NCI-H146 treated with DMSO at 0.1 percent for 48 hours (cell line): Measurements from ENCODE around the gene CHCHD1.
"Not testable (repeated sequence)": the region's sequence is repeated elsewhere in the genome, so short reads cannot be mapped to it uniquely, and the experiment has no call there.

Experiments used
- DNase-seq: peaks from one replicate; lab custom pipeline; 2025; ENCODE audit not compliant: unreplicated experiment; lab: John Stamatoyannopoulos, UW

The CHCHD1 gene

DNA sequence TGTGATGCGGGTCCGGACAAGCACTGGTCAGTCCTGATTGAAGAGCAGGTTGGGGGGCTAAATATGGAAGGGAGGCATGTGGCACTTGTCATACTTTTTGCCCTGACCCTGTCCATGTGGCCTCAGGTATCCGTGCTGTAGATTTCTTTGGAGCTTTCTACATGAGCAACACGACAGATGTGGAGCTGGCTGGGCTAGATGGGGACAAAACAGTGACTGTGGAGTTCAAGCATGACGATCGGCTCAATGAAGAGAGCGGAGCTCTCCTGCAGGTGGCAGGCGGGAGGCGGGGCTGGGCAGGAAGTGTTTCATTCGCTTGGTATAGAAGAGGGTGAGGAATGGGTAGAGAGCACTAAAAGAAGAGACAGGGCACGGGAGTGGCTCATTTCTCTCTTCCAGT, 13.0 kb upstream of the CHCHD1 start:
- DNase-seq: no peak

DNA sequence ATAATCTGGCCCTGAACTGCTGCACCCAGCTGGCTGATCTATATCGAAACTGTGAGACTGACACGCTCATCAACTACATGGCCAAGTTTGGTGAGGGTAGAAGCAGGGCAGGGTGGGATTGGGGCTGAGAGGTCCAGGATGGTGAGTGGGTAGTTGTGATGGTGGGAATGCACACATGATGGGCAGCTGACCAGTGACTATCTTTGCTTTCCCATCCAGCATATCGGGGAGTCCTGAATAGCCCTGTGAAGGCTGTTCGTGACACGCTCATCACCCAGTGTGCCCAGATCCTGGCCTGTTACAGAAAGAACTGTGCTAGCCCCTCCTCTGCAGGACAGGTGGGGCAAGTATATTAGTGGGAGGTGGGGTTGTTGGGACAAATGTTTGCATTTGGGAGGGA, 12.5 kb upstream of the CHCHD1 start:
- no peak for DNase-seq

DNA sequence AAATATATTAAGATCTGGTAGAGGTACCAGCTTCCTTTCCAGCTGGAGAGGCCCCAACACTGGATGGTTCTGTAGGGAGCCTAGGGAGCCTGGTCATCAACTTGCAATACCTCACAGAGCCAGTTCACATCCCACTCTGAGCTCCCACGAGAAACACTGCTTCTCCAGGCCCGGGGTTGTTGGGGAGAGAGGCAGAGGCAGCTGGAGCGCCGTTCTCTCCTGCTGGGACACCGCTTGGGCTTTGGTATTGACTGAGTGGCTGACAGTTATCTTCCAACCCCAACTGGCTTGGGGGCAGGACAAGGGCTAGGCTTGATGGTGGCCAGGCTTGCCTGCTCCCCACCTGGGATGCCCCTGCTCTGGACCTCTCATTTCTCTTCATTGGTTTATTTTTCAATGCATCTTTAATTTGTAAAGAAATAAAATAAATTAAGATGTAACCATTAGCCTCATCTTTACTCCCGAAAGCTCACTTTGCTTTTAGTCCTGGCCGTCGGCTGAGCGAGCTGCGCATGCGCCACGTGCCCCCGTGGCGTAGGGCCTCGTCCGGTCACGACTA, 10.0 kb upstream of the CHCHD1 start:
- DNase-seq: peak; percentile 34

DNA sequence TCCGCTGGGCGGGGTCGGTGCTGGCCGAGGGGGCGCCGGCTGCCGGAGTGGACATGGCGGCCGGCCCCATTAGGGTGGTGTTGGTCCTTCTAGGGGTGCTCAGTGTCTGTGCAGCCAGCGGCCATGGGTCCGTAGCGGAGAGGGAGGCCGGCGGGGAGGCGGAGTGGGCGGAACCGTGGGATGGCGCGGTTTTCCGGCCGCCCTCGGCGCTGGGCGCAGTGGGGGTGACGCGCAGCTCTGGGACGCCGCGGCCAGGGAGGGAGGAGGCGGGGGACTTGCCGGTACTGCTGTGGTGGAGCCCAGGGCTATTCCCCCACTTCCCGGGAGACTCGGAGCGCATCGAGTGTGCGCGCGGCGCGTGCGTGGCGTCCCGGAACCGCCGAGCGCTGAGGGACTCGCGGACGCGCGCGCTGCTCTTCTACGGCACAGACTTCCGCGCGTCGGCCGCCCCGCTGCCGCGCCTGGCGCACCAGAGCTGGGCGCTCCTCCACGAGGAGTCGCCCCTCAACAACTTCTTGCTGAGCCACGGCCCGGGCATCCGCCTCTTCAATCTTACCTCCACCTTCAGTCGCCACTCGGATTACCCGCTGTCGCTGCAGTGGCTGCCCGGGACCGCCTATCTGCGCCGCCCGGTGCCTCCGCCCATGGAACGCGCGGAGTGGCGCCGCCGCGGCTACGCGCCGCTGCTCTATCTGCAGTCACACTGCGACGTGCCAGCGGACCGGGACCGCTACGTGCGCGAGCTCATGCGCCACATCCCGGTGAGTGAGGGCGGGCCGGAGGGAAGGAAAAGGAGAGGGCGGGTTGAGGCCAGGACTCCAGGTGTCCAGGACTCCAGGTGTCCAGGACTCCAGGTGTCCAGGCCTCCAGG, 9.3 kb upstream of the CHCHD1 start:
- DNase-seq: peak; percentile 69

DNA sequence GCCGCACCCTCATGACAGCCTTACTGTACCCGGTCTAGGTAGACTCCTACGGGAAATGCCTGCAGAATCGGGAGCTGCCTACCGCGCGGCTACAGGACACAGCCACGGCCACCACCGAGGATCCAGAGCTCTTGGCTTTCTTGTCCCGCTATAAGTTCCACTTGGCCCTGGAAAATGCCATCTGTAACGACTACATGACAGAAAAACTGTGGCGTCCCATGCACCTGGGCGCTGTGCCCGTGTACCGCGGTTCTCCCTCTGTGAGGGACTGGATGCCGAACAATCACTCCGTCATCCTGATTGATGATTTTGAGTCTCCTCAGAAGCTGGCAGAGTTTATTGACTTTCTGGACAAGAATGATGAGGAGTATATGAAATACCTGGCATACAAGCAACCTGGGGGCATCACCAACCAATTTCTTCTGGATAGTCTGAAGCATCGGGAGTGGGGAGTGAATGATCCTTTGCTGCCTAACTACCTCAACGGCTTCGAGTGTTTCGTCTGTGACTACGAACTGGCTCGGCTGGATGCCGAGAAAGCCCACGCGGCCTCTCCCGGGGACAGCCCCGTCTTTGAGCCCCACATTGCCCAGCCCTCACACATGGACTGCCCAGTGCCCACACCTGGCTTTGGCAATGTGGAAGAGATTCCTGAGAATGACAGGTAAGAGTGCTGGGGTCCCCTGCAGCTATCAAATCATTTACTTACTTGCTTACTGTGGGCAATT, 8.5 kb upstream of the CHCHD1 start:
- no peak for DNase-seq

DNA sequence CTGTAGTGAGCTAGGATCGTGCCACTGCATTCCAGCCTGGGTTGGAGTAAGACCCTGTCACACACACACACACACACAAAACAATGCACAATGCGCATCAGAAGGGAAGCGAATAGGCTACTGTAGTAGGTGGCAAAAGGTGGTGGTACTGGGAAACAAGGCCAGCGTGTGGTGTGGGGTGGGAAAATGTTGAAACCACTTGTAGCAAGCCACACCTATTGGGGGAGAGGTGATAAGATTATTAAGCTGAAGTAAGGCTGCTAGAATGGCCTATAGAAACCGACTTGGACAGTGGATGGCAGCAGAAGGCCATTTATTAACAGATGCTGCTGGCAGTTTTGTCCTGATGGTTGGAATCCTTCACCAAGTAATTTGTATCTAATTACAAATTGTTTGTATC, 7.2 kb upstream of the CHCHD1 start:
- DNase-seq: no peak

DNA sequence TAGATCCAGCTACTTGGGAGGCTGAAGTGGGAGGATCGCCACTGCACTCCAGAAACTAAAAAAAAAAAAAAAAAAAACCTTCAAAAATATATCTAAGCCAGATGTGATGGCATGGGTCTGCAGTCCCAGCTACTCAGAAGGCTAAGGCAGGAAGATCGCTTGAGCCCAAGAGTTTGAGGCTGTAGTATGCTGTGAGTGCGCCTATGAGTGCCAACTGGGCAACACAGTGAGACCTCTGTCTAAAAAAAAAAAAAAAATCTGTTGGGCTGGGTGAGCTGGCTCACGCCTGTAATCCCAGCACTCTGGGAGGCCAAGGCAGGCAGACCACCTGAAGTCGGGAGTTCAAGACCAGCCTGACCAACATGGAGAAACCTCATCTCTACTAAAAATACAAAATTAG, 2.8 kb upstream of the CHCHD1 start:
- no peak for DNase-seq

DNA sequence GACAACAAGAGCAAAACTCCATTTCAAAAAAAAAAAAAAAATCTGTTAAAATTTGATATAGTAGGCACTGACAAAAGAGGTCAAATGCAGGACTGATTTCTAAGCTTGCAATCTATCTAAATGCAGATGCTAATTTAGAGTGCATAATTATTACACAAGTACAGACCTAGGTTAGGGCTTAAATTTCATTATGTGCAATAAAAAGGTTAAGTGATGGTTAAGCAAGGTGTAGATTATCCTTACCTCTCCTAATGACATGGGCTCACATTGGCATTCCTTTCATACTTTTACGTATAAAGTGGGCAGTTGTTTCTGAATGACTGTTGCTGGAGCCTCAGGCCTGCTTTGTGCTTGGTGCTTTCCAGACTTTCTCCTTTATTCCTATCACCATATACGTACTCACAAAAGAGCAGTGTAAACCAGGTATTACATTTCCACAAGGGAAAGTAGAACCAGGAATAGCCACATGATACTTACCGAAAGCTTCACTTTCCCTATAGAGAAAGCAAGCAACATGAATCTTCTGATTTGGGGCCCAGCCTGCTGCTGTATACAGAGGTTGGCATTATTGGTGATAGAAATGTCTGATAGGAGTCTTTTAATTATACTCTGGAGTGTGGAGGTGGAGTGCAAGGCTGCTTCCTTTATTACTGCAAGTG, 2.2 kb upstream of the CHCHD1 start:
- no peak for DNase-seq

DNA sequence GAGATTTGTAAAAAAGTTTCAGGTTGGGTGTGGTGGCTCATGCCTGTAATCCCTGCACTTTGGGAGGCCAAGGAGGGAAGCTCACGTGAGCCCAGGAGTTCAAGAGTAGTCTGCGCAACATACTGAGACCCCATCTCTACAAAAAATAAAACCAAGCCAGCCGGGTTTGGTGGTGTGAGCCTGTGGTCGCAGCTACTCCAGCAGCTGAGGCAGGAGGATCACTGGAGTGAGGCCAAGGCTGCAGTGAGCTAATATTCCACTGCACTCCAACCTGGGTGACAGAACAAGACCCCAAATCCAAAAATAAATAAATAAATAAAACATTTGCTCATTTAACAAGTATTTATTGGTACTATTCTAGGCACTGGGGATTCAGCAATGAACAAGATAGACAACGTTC, 1.5 kb upstream of the CHCHD1 start:
- DNase-seq: no peak

DNA sequence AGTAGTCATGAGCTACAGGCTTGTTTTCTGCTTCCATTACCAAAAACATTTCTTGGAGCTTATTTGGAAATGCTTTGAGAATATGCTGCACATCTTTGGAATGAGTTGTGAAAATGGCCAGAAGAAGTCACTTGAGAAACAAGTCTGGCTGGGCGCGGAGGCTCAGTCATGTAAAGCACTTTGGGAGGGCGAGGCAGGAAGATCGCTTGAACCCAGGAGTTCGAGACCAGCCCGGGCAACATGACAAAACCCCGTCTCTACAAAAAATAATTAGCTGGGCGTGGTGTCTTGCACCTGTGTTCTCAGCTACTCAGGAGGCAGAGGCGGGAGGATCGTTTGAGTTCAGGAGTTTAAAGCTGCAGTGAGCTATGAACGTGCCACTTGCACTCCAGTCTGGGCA, 882 bp upstream of the CHCHD1 start:
- no peak for DNase-seq

DNA sequence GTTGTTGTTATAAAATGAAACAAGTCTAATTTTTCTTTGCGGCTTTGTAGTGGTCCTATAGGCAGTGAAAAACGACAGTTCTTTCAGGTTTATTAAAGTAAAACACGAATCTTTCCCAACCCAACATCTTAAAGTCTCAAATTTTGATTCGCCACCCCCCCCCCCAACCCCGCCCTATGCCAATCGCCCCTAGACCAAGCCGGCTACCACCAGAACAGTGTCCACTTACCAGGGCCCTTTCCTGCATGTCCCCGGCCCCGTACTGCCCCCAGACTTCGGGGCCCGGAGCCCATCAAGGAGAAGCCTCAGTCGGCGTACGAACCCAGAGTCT, 335 bp upstream of the CHCHD1 start:
- DNase-seq: no peak

DNA sequence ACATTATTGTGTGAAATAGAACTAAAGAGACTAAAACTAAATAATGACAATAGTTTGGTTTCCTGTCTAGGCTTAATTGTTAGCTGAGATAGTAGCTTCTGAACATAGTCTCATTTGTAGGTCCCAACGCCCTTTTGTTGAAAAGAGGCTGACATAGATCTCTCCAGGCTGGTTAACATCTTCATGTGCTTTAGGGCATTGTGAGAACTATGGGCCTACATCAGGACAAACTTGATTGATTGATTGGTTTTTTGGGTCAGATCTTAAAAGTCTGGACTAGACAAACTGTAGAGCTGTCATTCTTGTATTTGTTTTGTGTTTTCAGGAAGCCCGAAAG, 869 bp downstream of the CHCHD1 start:
- no peak for DNase-seq

DNA sequence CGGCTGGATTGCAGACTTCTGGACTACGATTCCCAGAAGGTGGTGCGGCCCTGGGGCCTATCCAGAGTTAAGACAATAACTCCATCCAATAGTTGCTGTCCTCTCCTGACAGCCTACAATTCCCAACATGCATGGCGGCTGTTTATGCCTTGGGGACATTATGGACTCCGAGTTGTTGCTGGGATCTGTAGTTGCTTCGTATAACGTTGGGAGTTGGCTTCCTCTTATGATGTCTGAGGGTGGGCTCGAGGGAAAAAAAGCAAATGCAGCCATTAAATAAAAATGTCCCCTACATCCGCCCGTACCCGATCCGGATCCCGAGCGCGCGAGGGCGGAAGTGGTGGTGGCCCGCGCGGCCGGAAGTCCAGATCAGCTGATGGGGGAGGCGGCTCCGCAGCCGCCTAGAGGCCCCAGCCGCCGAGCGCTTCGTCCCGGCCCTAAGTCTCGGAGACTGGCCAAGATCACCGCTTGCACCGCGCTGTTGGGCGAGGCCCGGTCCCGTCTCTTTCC, 3.4 kb downstream of the CHCHD1 start, which contains the start of gene ZSWIM8:
Gene ZSWIM8 (plus strand): TSS at position 396 of the 510 bp plus-strand sequence. CDS start 273 bp downstream, outside the sequence.
- peak; percentile 81 for DNase-seq

DNA sequence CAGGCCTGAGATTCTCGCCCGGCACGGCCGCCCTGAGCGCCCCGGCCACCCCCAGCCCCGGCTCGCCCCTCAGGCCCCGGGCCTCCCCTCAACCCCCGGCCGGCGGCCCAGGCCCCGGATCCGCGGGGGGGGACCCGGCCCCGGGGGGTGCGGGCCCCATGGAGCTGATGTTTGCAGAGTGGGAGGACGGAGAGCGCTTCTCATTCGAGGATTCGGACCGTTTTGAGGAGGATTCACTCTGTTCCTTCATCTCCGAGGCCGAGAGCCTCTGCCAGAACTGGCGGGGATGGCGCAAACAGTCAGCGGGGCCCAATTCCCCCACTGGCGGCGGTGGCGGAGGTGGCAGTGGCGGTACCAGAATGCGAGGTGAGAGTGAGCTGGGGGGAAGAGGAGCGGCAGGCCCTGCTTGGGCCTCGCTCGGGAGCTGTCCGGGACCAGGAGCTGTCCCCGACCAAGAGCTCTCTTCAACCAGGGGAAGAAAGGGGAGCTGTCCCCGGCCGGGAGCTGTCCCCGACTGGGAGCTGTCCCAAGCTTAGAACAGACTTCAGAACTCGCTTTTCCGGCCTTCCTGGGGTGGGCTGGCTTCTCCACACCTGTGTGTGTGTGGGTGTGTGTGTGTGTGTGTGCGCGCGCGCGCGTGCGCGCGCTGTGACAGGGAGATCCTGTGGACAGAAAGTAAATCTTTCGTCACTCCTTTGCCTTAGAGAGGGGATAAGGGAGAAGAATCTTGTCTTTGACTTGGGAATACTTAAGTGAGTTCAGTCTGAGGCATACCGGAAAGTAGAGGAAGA, 4.1 kb downstream of the CHCHD1 start:
- DNase-seq: peak; percentile 2

DNA sequence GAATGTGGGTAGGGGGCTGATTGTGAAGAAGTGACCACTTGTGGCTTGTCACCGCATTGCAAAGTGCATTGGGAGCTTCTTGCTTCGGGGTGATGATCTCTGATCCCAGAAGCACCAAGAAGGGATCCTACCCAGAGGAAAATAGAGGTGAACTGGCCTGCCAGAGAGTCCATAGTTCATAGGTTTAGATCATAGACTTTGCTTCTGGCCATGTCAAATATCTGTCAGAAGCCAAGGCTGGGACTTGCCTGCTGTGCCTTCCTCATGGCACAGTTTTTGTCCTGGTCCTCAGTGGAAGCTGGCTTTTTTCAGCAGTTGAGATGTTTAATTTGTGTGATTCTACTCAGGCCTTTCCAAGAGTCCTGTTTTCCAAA, 4.7 kb downstream of the CHCHD1 start:
- no peak for DNase-seq

DNA sequence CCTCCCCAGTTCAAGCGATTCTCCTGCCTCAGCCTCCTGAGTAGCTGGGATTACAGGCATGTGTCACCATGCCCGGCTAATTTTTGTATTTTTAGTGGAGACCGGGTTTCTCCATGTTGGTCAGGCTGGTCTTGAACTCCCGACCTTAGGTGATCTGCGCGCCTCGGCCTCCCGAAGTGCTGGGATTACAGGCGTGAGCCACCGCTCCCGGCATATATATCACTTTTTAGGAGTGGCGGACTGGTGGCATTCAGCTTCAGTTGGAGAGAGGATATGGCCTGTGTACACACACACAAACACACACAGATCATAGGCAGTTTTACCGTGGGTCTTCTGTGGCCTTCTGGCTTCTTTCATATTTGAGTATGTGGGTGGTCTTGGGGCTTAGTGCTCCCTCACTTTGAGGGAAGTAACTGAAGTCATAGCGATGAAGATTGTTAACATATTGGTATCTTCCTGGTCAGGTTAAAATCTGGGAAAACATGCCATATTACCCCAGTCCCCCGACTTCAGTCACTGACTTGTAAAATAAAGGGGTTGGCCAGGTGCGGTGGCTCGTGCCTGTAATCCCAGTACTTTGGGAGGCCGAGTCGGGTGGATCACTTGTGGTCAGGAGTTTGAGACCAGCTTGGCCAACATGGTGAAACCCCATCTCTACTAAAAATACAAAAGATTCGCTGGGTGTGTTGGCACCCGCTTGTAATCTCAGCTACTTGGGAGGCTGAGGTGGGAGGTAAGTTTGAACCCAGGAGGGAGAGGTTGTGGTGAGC, 5.4 kb downstream of the CHCHD1 start:
- DNase-seq: not testable (repeated sequence)

DNA sequence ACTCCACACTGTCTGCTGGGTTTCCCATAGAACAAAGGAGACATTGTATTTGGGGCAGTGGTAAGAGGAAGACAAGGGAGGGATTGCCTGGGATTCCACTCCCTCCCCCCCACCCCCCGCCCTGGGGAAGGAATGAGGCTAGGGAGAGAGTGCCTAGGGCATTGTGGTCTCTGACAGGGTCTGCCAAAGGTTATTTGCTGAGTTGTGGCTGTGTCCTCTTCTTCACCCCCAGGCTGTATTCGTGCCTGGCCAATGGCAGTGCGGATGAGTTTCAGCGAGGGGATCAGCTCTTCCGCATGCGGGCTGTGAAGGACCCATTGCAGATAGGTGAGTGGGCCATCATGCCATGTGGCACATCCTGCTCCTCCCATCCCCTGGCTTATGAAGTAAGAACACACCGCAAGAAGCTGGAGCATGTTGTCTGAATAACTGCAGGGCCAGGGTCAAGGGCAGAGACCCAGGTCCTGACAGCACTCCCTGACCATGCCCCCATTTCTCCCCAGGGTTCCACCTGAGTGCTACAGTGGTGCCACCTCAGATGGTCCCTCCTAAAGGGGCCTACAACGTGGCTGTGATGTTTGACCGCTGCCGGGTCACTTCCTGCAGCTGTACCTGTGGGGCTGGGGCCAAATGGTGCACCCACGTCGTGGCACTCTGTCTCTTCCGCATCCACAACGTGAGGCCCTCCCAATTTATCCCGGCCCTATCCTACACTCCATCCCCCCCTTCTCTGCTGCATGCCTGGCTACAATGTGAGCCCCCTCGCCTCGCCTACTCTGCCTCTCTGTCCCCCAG, 7.2 kb downstream of the CHCHD1 start:
- no peak for DNase-seq

DNA sequence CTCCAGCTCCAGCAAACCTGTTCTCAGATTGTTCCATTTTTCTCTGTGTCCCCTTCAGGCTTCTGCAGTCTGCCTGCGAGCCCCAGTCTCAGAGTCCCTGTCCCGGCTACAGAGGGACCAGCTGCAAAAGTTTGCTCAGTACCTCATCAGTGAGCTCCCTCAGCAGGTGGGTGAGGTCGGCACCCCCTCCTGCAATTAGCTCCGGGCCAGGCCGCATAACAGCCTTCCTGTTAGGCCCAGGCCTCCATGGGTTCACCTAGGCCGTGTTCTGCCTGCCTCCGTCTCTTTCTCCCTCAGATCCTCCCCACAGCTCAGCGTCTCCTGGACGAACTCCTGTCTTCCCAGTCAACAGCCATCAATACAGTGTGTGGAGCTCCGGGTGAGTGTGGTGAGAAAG, 7.8 kb downstream of the CHCHD1 start:
- no peak for DNase-seq

DNA sequence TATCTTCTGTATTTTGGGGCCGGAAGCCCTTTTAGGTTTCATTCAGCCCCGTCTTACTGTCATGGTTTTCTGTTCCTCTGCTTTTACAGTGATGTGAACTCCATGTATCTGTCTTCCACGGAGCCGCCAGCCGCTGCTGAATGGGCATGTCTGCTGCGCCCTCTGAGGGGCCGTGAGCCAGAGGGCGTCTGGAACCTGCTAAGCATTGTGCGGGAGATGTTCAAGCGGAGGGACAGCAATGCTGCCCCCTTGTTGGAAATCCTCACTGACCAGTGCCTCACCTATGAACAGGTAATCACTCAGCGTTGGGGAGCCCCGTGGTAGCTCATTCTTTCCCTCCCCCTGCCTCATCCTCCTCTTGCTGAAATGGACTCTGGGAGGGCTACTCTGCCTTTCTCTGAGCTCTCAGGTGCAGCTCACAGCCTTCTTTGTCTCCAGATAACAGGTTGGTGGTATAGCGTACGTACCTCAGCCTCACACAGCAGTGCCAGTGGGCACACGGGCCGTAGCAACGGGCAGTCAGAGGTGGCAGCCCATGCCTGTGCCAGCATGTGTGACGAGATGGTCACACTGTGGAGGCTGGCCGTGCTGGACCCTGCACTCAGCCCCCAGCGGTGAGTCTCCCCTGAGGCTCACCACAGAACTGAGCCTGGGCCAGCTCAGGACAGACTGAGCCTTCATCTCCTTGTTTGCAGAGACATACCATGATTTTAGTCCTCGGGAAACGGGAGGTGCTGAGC, 9.2 kb downstream of the CHCHD1 start:
- DNase-seq: no peak
